ENCODE data around the gene NRK.
"Not testable (repeated sequence)": the region's sequence is repeated elsewhere in the genome, so short reads cannot be mapped to it uniquely, and the experiment has no call there.

Gene NRK

GRCh38 chrX:105909576-105909975 lies 87.2 kb downstream of the NRK start:
- DNase-seq: no peak

GRCh38 chrX:105910563-105911105 lies 88.3 kb downstream of the NRK start:
- DNase-seq: no peak

GRCh38 chrX:105945266-105945665 lies 122.9 kb downstream of the NRK start:
- no peak for DNase-seq

GRCh38 chrX:105969487-105969886 lies 147.1 kb downstream of the NRK start:
- DNase-seq: no peak

GRCh38 chrX:105972690-105973386 lies 150.5 kb downstream of the NRK start:
- DNase-seq: no peak

GRCh38 chrX:105973387-105973739 lies 151.0 kb downstream of the NRK start:
- no peak for DNase-seq

- peak; percentile 27 for DNase-seq
These were observed 153.0 kb downstream of the NRK start for GRCh38 chrX:105975382-105975781.

- no peak for DNase-seq
These were observed 159.6 kb downstream of the NRK start for GRCh38 chrX:105981772-105982485.

- not testable (repeated sequence) for DNase-seq
These were observed 166.1 kb downstream of the NRK start for GRCh38 chrX:105988487-105988886.

GRCh38 chrX:105999294-105999693 lies 177.0 kb downstream of the NRK start:
- no peak for DNase-seq

GRCh38 chrX:106000203-106000602 lies 177.9 kb downstream of the NRK start:
- DNase-seq: no peak

GRCh38 chrX:106000609-106001008 lies 178.3 kb downstream of the NRK start:
- DNase-seq: not testable (repeated sequence)

GRCh38 chrX:106005684-106006083 lies 183.3 kb downstream of the NRK start:
- DNase-seq: no peak

GRCh38 chrX:106007815-106008214 lies 185.5 kb downstream of the NRK start:
- no peak for DNase-seq

All from NCI-H1105 treated with DMSO at 0.1 percent for 48 hours (cell line).